H1 (cell line): Measurements from ENCODE around the gene OPCML.
A peak's percentile ranks its signal among the peaks of the same experiment; 100 is the strongest.

Source experiments
- ASH2L ChIP-seq: fragments of 200-600, 300-600 bp; sonication (generic); IDR thresholded peaks from one replicate; pipeline ENCODE4 v1.7.1; 2017; ENCODE audit warnings: low read length
- CHD2 ChIP-seq: IDR thresholded peaks from 2 replicates; pipeline ENCODE4 v1.6.1; 2012; ENCODE audit warnings: low read length, improper control_type of control experiment
- CTCF ChIP-seq, 3 experiments: IDR thresholded peaks; 1 replicate in 2 of 3; 2 replicates in 1 of 3; pipeline versions ENCODE4 v1.5.1 to v1.6.1; 2011; ENCODE audit warnings: low read length in 3 of 3, mild to moderate bottlenecking in 3 of 3, inconsistent platforms in 2 of 3, low read depth in 1 of 3, moderate library complexity in 1 of 3; ENCODE audit not compliant: insufficient read depth in 1 of 3; ENCODE audit errors: control extremely low read depth in 1 of 3
- EGR1 ChIP-seq: IDR thresholded peaks from 2 replicates; pipeline ENCODE4 v1.6.1; 2011; ENCODE audit warnings: low read depth, low read length, borderline replicate concordance
- EZH2 ChIP-seq: fragments of 200-600 bp; sonication (generic); IDR thresholded peaks from 2 replicates; pipeline ENCODE4 v1.7.1; 2012; ENCODE audit warnings: low read depth, mild to moderate bottlenecking, moderate library complexity, low read length, inconsistent platforms; ENCODE audit not compliant: severe bottlenecking
- JUN ChIP-seq: IDR thresholded peaks from 2 replicates; pipeline ENCODE4 v1.6.1; 2011; ENCODE audit warnings: low read depth, mild to moderate bottlenecking, improper control_type of control experiment, low read length
- POLR2A ChIP-seq, 2 experiments: IDR thresholded peaks; 1 replicate in 1 of 2; 2 replicates in 1 of 2; pipeline ENCODE4 v1.6.1; 2011; ENCODE audit warnings: low read depth in 2 of 2, low read length in 2 of 2, mild to moderate bottlenecking in 2 of 2; ENCODE audit errors: control extremely low read depth in 1 of 2
- TAF1 ChIP-seq: IDR thresholded peaks from 2 replicates; pipeline ENCODE4 v1.6.1; 2011; ENCODE audit warnings: mild to moderate bottlenecking, low read depth, low read length

- TF ChIP-seq CHD2 = no peak
- TF ChIP-seq JUN = no peak
- no peak for TF ChIP-seq EGR1
- TF ChIP-seq POLR2A (IDR thresholded peaks at IDR 0.05; ENCODE audit: control extremely low read depth in 1 of 2, low read depth in 2 of 2, low read length in 2 of 2) = no peak
- TF ChIP-seq CTCF (IDR thresholded peaks at IDR 0.05; ENCODE audit: control extremely low read depth in 1 of 3, insufficient read depth in 1 of 3, low read depth in 1 of 3, low read length in 3 of 3) = peak in 2 of 3 experiments; percentile 24 to 34; a peak in 2 of 4 replicates
- TF ChIP-seq ASH2L = no peak
- TF ChIP-seq EZH2 = no peak
- no peak for TF ChIP-seq TAF1
These were observed 686.2 kb downstream of the OPCML start for GRCh38 chr11:132846075-132846474.
